Colonic mucosa (tissue), 4 donors: Measurements from ENCODE around the gene MCEE. TPM values are rescaled to one million over a fixed set of nuclear protein-coding genes. Genes with fewer than 3 reads are reported as not detected.

Experiments used
- DNase-seq: peaks from one replicate; pipeline ENCODE4 v3.0.0-alpha.2; 2020
- H3K27ac ChIP-seq: fragments of 200-600 bp; one replicate; pipeline ENCODE4 v1.8.0; 2021
- H3K27me3 ChIP-seq: fragments of 200-600 bp; one replicate; pipeline ENCODE4 v1.8.0; 2021
- H3K36me3 ChIP-seq: fragments of 200-600 bp; one replicate; pipeline ENCODE4 v1.8.0; 2021
- H3K4me1 ChIP-seq: fragments of 200-600 bp; one replicate; pipeline ENCODE4 v1.8.0; 2021; ENCODE audit warnings: mild to moderate bottlenecking
- H3K4me3 ChIP-seq: fragments of 200-600 bp; one replicate; pipeline ENCODE4 v1.8.0; 2021
- H3K9ac ChIP-seq, 2 donors: one replicate each; pipeline ENCODE4 v1.7.0; 2013; ENCODE audit warnings: control low read depth in 2 of 2, low read depth in 2 of 2, low read length in 2 of 2
- H3K9me3 ChIP-seq: fragments of 200-600 bp; one replicate; pipeline ENCODE4 v1.8.0; 2021
- CTCF ChIP-seq: fragments of 200-600 bp; IDR thresholded peaks from one replicate; pipeline ENCODE4 v1.8.0; 2022; ENCODE audit warnings: antibody characterized with exemption, mild to moderate bottlenecking
- intact Hi-C: fragments of 100-400 bp; cut with DNase I; formaldehyde crosslinking; loops from one replicate; pipeline ENCODE4 v1.14.1; 2022
- total RNA-seq, 2 donors: library from RNA; stranded (reverse); fragmentation: NEBNext Ultra II Directional in 1 of 2; extraction: Animal tissue kit (Norgen Biotek cat#: 25700) in 1 of 2; gene quantifications; one replicate each; pipeline ENCODE4 v1.2.1, GENCODE V29; 2021
- donor health status: healthy.
- donor health status: DM: no; HTN: no; CAD: no.
- donor health status: DM: no; HTN: no; CAD: no.

The MCEE gene
- total RNA-seq, 2 donors from 2014 or later = 20.3 to 23.2 TPM

GRCh38 chr2:71067567-71068217, 62.3 kb downstream of the MCEE start:
- intact Hi-C loops = no loop called here
- Histone ChIP-seq H3K27me3 (no peaks in the 10 kb centered on the region), H3K9ac (peak overlapping the region; percentile 81 to 87), H3K4me3 (peak overlapping the region; percentile 95), H3K9me3 (no peaks in the 10 kb centered on the region), H3K27ac (peak overlapping the region; percentile 95), H3K36me3 (no peaks in the 10 kb centered on the region), H3K4me1 (peaks cover 4% of the 10 kb centered on the region)
- DNase-seq = no peak
- no peak for TF ChIP-seq CTCF

- no peak for TF ChIP-seq CTCF
- intact Hi-C loops = no loop called here
- Histone ChIP-seq H3K4me3 (no peak overlapping the region), H3K4me1 (peaks cover 4% of the 10 kb centered on the region), H3K36me3 (no peaks in the 10 kb centered on the region), H3K9me3 (no peaks in the 10 kb centered on the region), H3K27ac (no peak overlapping the region), H3K27me3 (no peaks in the 10 kb centered on the region), H3K9ac (no peak overlapping the region)
- no peak for DNase-seq
Measured at GRCh38 chr2:71066856-71067255, 63.2 kb downstream of the MCEE start.

GRCh38 chr2:71064754-71065621, 65.0 kb downstream of the MCEE start:
- peak overlapping the region; percentile 56 for H3K27ac ChIP-seq
- H3K9ac ChIP-seq = peak overlapping the region in 1 of 2 donors; percentile 21
- no peaks in the 10 kb centered on the region for H3K9me3 ChIP-seq
- peaks cover 4% of the 10 kb centered on the region for H3K4me1 ChIP-seq
- H3K27me3 ChIP-seq = no peaks in the 10 kb centered on the region
- no peak for DNase-seq
- intact Hi-C loops = no loop called here
- TF ChIP-seq CTCF = no peak
- no peaks in the 10 kb centered on the region for H3K36me3 ChIP-seq
- H3K4me3 ChIP-seq = no peak overlapping the region

GRCh38 chr2:71064110-71064611, 65.9 kb downstream of the MCEE start:
- intact Hi-C loops = no loop called here
- Histone ChIP-seq H3K36me3 (no peaks in the 10 kb centered on the region), H3K9me3 (no peaks in the 10 kb centered on the region), H3K9ac (peak overlapping the region in 1 of 2 donors; percentile 21), H3K27me3 (no peaks in the 10 kb centered on the region), H3K4me1 (peaks cover 2% of the 10 kb centered on the region), H3K27ac (peak overlapping the region; percentile 56), H3K4me3 (no peak overlapping the region)
- no peak for DNase-seq
- no peak for TF ChIP-seq CTCF

- H3K9ac ChIP-seq = no peak overlapping the region
- no peak overlapping the region for H3K4me3 ChIP-seq
- H3K27ac ChIP-seq = no peak overlapping the region
- H3K9me3 ChIP-seq = no peaks in the 10 kb centered on the region
- H3K27me3 ChIP-seq = no peaks in the 10 kb centered on the region
- no peak for DNase-seq
- no peaks in the 10 kb centered on the region for H3K36me3 ChIP-seq
- intact Hi-C loops = no loop called here
- no peak for TF ChIP-seq CTCF
- no peaks in the 10 kb centered on the region for H3K4me1 ChIP-seq
Measured at GRCh38 chr2:71063216-71063615, 66.8 kb downstream of the MCEE start.
